Superior temporal gyrus (tissue), 1 donor: ENCODE data around the gene VWA3A.
"Not testable (repeated sequence)": the region's sequence is repeated elsewhere in the genome, so short reads cannot be mapped to it uniquely, and the experiment has no call there.

Experiments used
- DNase-seq: peaks from one replicate; pipeline ENCODE4 v3.0.0-alpha.2; 2016; ENCODE audit errors: extremely low spot score

The VWA3A gene

DNA sequence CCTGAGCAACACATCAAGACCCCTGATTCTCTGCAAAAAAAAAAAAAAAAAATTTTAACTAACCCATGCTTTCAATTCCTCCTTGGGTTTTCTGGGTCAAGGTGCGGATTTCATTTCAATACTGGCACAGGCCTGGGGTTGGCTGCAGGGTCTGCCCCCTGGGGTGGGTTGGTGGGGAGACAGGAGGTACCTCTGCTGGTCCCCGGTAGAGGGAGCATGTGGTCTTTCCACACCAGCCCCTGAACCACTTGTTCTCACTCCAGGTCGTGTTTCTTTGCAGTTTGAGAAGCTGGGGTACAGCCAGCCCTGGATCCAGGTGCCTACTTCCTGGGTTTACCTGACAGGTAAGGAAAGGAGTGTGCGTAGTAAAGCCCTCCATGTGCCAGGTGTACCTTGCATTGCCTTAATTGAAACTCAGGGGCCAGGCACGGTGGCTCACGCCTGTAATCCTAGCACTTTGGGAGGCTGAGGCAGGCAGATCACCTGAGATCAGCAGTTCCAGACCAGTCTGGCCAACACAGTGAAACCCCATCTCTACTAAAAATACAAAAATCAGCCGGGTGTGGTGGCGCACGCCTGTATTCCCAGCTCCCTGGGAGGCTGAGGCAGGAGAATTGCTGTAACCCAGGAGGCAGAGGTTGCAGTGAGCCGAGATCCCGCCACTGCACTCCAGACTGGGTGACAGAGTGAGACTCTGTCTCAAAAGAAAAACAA lies 91.7 kb downstream of the VWA3A start:
- no peak for DNase-seq

DNA sequence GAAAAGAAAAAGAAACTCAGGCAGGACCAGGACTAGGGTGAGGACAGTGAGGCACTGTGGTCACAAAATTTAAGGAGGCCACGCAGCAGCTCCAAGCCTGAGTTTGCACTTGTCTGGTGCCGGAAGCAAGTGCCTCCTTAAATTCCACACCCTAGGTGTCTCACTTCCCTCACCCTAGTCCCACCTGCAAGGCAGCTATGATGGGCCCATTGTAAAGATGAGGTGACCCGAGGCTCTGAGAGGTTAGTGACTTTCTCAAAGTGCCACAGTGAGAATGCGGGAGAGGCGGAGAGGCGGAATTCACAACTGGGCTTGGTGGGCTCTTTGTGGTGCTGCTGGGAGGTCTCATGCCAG lies 92.3 kb downstream of the VWA3A start:
- no peak for DNase-seq

GRCh38 chr16:22186517-22186916 lies 94.2 kb downstream of the VWA3A start:
- no peak for DNase-seq

DNA sequence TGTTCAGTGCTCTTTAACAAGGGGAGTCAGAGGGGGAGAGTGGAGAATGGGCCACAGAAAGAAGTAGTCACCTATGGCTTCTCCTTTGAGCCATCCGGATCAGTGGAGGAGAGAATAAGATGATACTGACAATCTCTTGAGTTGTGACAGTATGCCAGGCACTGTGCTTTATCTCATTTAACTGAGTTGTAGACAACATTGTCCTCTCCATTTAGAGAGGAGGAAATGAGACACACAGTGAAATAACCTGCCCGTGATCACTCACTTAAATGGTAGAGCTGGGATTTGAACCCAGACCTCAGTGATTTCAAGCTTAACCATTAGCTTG lies 95.9 kb downstream of the VWA3A start:
- no peak for DNase-seq

DNA sequence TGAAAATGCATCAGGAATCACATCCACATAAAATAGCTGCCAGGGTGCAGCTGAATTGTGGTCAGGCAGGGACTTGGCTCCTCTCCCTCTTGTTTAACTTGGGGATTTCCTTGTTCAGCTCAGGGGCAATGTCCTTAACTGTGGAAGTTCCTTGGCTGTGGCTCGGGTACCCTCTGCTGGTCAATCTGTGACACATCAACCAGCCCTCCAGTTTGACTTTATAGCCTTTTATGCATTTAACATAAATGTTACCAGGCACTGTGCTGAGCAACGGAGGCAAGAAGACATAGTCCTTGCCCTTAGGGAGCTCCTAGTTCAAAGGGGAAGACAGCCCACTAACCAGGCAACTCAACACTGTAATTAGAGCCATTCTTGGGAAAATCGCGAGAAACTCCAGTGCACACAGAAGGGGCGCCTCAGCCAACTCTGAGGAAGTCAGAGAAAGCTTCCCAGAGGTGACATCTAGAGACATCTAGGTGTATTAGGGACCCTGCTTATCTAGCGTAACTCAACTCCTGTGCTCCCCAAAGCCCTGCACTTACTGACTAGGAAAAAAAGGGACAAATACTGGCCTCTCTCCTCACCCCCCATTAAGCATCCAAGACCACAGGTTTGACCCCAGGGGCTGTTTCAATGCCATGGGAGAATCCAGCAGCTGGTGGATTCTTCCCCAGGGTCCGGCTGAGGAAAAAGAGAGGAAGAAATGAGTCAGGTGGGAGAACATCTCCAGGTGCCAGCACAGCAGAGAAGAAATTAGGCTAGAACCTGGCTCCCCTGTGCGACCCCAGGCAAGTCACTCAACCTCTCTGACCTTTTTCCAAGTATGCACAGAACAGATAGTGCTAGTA lies 96.5 kb downstream of the VWA3A start:
- DNase-seq = peak; percentile 80

GRCh38 chr16:22189473-22190080 lies 97.2 kb downstream of the VWA3A start:
- DNase-seq = no peak

GRCh38 chr16:22190081-22190775 lies 97.9 kb downstream of the VWA3A start:
- DNase-seq = no peak

DNA sequence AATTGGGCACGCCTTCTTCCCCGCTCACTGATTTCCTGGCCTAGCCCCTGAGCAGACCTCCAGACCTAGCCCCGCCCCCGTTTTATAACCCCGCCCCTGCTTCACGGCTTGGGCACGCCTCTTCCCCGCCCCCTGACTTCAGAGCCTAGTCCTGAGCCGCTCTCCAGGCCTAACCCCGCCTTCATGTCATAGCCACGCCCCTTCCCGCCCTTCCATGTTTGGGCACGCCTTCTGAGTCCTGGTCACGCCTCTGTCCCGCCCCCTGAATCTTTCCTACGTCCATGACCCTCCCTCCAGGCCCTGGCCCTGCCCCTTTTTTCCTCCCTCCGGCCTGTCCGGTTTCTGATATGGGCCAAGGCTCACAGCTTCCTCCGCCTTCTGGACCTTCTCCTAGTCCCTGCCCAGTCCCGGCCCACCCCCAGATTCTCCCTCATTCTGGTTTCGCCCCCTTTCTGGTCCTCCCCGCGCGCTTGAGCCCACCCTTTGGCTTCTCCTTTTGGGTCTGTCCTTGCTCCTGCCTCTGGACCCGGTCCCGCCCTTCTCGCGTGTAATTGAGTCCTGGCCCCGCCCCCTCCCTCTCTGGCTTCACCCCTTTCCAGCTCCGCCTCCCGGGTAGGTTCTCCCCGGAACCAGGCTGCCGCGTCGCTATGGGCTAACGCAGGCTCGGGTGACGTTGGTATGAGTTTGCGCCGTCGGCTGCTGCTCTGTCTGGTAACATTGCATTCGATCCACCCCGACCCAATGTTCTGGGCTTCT lies 98.6 kb downstream of the VWA3A start:
- DNase-seq = peak; percentile 99

DNA sequence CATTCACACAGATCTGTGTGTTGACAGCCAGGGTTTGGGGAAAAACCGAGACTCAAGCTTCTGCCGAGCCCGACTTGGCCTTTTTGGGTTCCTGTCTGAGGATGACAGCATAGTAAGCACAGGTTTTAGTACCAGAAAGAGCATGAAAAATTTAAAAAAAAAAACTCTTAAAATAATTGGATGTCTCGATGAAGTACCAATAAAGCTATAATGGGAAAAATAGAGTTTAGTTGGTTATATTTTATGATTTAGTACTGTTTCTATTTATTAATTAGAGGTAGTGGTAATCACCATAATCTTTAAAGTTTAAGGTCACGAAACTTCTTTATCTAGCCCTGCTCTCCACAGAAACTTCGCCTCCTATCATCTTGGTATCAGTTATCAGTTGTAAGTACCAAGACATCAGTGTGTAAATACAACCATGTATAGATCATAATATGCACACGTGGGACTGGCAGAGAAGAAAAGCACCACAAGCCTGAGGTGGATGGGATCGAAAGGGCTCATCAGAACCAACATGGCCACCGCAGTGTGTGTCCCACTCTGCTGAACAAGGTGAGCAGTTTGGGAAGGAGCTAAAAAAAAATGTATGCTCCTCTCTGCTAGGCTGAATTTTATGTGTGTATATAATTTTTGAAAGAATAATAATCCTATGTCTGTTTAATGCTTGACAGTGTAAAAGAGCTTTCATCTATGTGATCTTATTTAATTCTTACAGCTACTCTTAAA lies 99.4 kb downstream of the VWA3A start:
- DNase-seq = peak; percentile 73

DNA sequence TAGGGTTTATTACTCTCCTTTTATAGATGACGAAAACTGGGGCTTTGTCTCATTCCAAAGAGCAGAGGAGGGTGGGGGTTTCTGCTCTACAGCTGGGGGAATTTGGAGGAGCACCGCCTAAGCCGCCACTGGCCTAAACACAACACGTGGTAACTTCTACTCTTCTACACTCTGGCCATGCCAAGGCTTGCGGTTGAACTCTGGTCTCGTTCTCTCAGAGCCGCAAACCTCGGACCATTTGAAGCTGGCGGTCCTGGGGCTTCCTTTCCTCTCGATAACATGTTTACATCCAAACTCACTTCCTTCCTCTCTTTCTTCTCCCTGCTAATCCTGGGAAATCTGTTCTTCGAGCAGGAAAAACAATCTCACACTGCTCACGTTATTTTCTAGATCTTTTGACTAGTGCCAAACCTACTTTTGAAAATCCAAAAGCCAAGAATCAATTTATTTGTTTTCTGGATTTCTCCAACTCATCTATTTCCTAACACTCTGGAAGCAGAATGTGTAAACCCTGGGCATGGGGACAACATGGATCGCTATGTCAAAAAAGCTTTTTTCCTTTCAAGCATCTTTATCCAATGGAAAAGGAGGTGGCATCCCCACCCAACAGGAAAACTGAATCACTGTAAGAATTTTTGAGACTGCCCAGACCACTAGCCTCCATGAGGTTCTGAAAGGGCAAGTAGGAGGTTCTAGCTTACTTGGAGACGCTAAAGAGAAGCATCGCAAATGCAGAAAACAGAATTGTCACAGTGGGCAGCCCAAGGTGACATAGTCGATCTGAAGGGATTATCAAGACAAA lies 100.1 kb downstream of the VWA3A start:
- DNase-seq = peak; percentile 64

GRCh38 chr16:22193063-22193411 lies 100.7 kb downstream of the VWA3A start:
- no peak for DNase-seq

DNA sequence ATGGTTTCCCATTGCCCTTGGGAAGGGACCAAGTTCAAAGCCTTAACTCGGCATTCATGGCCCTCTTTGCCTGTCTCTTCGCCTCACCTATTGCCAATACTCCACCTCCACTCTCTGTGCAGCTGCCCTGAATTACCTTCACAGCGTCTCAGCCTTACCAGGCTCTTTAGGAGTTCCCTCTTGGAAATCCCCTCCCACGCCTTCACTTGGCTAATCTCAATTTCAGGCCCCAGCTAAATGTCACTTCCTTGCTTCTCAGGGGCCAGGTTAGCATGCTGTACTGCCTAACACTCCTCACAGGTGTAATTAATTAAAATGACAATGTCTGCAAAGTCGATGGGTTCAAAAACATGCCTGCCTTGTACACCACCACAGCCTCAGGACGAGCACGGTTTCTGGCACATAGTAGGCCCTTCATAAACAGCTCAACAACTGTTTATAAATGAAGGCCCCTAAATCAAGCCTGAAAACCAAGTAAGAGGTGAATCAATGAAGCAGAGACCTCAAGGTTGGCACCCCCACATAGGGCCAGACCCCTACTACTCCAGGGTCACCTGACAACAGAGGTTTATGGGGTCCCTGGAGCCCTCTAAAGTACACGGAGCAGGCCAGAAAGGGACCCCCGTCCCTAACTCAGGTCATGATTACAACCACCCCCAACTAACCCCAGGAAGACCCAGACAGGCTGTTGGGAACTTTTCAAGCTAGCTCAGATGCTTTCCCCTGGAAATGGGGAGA lies 102.5 kb downstream of the VWA3A start:
- no peak for DNase-seq

DNA sequence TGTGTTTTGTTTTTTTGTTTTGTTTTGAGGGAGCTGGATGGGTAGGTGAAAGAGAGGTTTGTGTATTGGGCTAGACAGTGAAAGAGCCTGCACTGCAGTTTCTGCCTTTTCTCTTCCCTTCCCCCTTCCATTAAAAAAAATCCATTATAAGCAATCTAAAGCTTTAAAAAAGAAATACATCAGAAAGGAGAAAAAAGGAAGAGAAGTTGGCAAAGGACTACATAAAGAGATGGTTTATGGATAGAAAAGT lies 103.0 kb downstream of the VWA3A start:
- DNase-seq = no peak

DNA sequence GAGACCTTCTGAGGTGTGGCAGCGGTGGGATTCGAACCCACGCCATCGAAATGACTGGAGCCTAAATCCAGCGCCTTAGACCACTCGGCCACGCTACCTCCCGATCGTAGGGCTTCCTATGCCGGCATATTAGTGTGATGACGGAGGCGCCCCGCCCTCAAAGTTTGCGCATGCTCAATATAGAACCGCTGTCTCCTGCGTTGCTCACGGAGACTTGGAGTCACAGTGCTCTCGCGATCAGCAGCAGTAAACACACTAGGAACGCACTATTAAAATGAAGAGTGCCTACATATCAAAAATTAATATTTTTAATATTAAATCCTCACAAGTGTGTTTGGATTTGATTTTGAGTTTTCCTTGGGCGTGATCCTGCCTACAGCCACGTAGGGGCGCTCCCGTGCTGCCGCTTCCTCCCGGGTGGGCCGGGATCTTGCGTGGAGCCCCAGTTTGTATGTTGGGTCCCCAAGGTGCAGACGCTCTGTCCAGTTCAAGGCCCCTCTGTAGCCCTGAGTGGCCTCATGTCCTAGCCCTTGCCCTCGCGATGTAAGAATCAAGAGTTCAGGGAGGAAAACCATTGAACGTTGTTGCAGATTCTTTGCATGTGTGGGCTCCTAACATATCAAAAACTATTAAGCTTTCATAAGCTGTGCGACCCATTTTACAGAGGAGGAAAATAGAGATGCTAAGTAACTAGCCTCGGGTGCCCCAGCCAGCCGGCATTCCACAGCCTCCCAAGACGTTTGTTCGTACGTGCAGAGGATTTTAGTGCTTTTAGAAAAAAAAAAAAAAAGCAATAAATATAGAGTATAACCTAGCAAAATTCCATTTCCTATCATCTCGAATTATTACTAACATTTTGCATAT lies 103.6 kb downstream of the VWA3A start:
- peak; percentile 99 for DNase-seq

DNA sequence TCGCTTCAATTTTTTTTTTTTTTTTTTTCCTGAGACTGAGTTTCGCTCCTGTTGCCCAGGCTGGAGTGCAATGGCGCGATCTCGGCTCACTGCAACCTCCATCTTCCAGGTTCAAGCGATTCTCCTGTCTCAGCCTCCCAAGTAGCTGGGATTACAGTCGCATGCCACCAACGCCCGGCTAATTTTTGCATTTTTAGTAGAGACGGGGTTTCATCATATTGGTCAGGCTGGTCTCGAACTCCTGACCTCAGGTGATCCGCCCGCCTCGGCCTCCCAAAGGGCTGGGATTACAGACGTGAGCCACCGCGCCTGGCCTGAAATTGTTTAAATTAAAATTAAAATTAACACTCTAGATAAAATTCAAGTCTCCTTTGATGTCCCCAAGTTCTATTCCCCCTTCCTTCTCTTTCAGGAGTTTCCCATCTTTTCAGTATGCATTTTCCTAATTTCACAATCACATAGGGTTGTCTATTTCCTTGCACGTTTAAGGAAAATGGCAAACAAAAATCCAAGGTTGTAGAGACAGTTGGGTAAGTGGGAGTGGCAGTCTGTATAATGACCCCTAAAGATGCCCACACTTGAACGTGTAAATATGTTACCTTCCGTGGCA lies 104.3 kb downstream of the VWA3A start:
- not testable (repeated sequence) for DNase-seq

- DNase-seq = no peak
Observed at GRCh38 chr16:22198547-22199293, 106.4 kb downstream of the VWA3A start.

GRCh38 chr16:22202261-22202637 lies 109.9 kb downstream of the VWA3A start:
- no peak for DNase-seq

- no peak for DNase-seq
Observed at GRCh38 chr16:22203091-22203490, 110.8 kb downstream of the VWA3A start.
